ENCODE measurements around the gene FHOD3. TPM values are rescaled to one million over a fixed set of nuclear protein-coding genes. Genes with fewer than 3 reads are reported as not detected.

FHOD3 gene
- total and polyA plus RNA-seq, 2 donors (not counting 1 experiment from before 2014, with no cell fraction given) = not detected

DNA sequence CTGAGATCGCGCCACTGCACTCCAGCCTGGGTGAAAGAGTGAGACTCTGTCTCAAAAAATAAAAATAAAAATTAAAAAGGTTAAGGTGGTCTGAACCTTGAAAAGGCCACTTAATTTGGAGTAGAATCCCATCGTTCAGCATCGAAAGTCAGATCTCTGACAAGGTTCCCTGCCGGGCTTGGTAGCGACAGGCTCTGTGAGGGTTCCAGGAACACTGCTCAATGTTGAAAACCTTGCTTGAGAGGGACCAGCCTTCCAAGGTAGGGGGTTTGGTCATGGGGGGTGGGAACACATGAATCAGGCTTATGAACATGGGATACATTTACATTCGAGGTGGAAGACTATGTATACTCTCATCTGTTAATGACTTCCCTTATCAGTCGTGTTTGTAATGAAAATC is 232.2 kb downstream of the FHOD3 start:
- Mint-ChIP-seq H3K4me1 (peaks cover 5% of the 10 kb centered on the region), H3K27ac (no peak overlapping the region), H3K9me3 (ENCODE audit: insufficient read depth) (no peaks in the 10 kb centered on the region), H3K4me3 (no peak overlapping the region), H3K27me3 (peaks cover 1% of the 10 kb centered on the region)
- intact Hi-C loops (cut with micrococcal nuclease) = no loop called here
- 98% methylated on average over 4 of the region's 8 CpGs for WGBS (ENCODE audit: insufficient coverage)
- no peak overlapping the region for H3K4me2 ChIP-seq (replicated peaks; ENCODE audit: low read depth, low read length, poor library complexity, severe bottlenecking)
- no peaks in the 10 kb centered on the region for H3K36me3 ChIP-seq (replicated peaks in 1 of 2; ENCODE audit: control extremely low read depth in 1 of 2, control insufficient read depth in 1 of 2, extremely low read depth in 1 of 2, insufficient read depth in 2 of 2, low read length in 1 of 2)
- H3K9me3 ChIP-seq (ENCODE audit: control extremely low read depth in 1 of 3, control insufficient read depth in 2 of 3, insufficient read depth in 1 of 3, low read length in 2 of 3) = no peaks in the 10 kb centered on the region
- no peak for DNase-seq
- no peak overlapping the region for H3K4me3 ChIP-seq (ENCODE audit: control extremely low read depth in 1 of 5, extremely low read depth in 1 of 5, insufficient read depth in 1 of 5, low read depth in 2 of 5, low read length in 4 of 5)
- POLR2A ChIA-PET = no interaction called here
- H3K79me2 ChIP-seq (ENCODE audit: control insufficient read depth, insufficient read depth, low read length) = no peaks in the 10 kb centered on the region
- no peak overlapping the region for H3K9ac ChIP-seq (ENCODE audit: low read length)
- TF ChIP-seq EZH2 (IDR thresholded peaks at IDR 0.05; ENCODE audit: borderline replicate concordance, insufficient read depth, low read depth, low read length, poor library complexity, severe bottlenecking) (no peak), CTCF (IDR thresholded peaks at IDR 0.05) (no peak)
- no peaks in the 10 kb centered on the region for H4K20me1 ChIP-seq (ENCODE audit: control insufficient read depth, insufficient read depth, low read length, poor library complexity, severe bottlenecking)
- H2AFZ ChIP-seq (ENCODE audit: insufficient read depth, low read depth, low read length, poor library complexity, severe bottlenecking) = no peak overlapping the region
- no peak for ATAC-seq (ENCODE audit: low read depth)
- H3K27ac ChIP-seq (ENCODE audit: low read length in 2 of 2) = no peak overlapping the region
- no peaks in the 10 kb centered on the region for H3K27me3 ChIP-seq (replicated peaks in 1 of 4; ENCODE audit: control extremely low read depth in 1 of 4, control insufficient read depth in 3 of 4, insufficient read depth in 4 of 4, low read length in 3 of 4)
- H3K4me1 ChIP-seq (ENCODE audit: control insufficient read depth in 2 of 2, insufficient read depth in 2 of 2, low read length in 2 of 2) = peaks cover 0 to 4% of the 10 kb centered on the region in 2 donors
- CTCF ChIA-PET = no interaction called here

- no peaks in the 10 kb centered on the region for H3K27me3 ChIP-seq (replicated peaks in 1 of 4; ENCODE audit: control extremely low read depth in 1 of 4, control insufficient read depth in 3 of 4, insufficient read depth in 4 of 4, low read length in 3 of 4)
- no peak for TF ChIP-seq EZH2 (IDR thresholded peaks at IDR 0.05; ENCODE audit: borderline replicate concordance, insufficient read depth, low read depth, low read length, poor library complexity, severe bottlenecking)
- no peak for TF ChIP-seq CTCF (IDR thresholded peaks at IDR 0.05)
- H3K4me1 Mint-ChIP-seq = peaks cover 5% of the 10 kb centered on the region
- no peak overlapping the region for H2AFZ ChIP-seq (ENCODE audit: insufficient read depth, low read depth, low read length, poor library complexity, severe bottlenecking)
- CTCF ChIA-PET = no interaction called here
- ATAC-seq (ENCODE audit: low read depth) (no peak), DNase-seq (no peak)
- 66% methylated on average over 3 of the region's 4 CpGs for WGBS (ENCODE audit: insufficient coverage)
- no peaks in the 10 kb centered on the region for H3K79me2 ChIP-seq (ENCODE audit: control insufficient read depth, insufficient read depth, low read length)
- H3K9me3 Mint-ChIP-seq (ENCODE audit: insufficient read depth) = no peaks in the 10 kb centered on the region
- H4K20me1 ChIP-seq (ENCODE audit: control insufficient read depth, insufficient read depth, low read length, poor library complexity, severe bottlenecking) = no peaks in the 10 kb centered on the region
- H3K4me1 ChIP-seq (ENCODE audit: control insufficient read depth in 2 of 2, insufficient read depth in 2 of 2, low read length in 2 of 2) = peaks cover 0 to 4% of the 10 kb centered on the region in 2 donors
- H3K27ac Mint-ChIP-seq = no peak overlapping the region
- H3K27ac ChIP-seq (ENCODE audit: low read length in 2 of 2) = no peak overlapping the region
- no peak overlapping the region for H3K4me3 ChIP-seq (ENCODE audit: control extremely low read depth in 1 of 5, extremely low read depth in 1 of 5, insufficient read depth in 1 of 5, low read depth in 2 of 5, low read length in 4 of 5)
- H3K4me3 Mint-ChIP-seq = no peak overlapping the region
- no peak overlapping the region for H3K9ac ChIP-seq (ENCODE audit: low read length)
- no peaks in the 10 kb centered on the region for H3K9me3 ChIP-seq (ENCODE audit: control extremely low read depth in 1 of 3, control insufficient read depth in 2 of 3, insufficient read depth in 1 of 3, low read length in 2 of 3)
- intact Hi-C loops (cut with micrococcal nuclease) = no loop called here
- H3K27me3 Mint-ChIP-seq = no peaks in the 10 kb centered on the region
- POLR2A ChIA-PET = no interaction called here
- no peaks in the 10 kb centered on the region for H3K36me3 ChIP-seq (replicated peaks in 1 of 2; ENCODE audit: control extremely low read depth in 1 of 2, control insufficient read depth in 1 of 2, extremely low read depth in 1 of 2, insufficient read depth in 2 of 2, low read length in 1 of 2)
- H3K4me2 ChIP-seq (replicated peaks; ENCODE audit: low read depth, low read length, poor library complexity, severe bottlenecking) = no peak overlapping the region
These were observed 233.3 kb downstream of the FHOD3 start for GRCh38 chr18:36530676-36531405.

Measured in B cell (primary cell).